ENCODE measurements around the gene METTL16.
"Not testable (repeated sequence)": the region's sequence is repeated elsewhere in the genome, so short reads cannot be mapped to it uniquely, and the experiment has no call there.

Gene METTL16

DNA sequence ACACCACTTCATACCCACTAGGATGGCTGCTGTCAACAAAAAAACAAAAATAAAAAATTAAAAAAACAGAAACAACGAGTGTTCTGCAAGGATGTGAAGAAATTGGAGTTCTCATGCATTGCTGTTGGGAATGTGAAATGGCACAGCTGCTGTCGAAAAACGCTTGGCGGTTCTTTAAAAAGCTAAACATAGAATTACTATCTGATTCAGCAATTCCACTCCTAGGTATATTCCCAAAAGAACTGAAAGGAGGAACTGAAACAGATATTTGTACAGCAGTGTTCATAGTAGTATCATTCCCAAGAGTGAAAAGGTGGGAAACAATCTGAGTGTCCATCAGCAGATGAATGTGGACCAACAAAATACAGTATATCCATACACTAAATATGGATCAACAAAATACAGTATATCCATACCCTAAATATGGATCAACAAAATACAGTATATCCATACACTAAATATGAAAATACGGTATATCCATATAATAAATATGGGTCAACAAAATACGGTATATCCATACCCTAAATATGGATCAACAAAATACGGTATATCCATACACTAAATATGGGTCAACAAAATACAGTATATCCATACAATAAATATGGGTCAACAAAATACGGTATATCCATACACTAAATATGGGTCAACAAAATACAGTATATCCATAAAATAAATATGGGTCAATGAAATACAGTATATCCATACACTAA lies 8.7 kb downstream of the METTL16 start:
- DNase-seq: no peak

GRCh38 chr17:2500446-2500845 lies 11.2 kb downstream of the METTL16 start:
- no peak for DNase-seq

DNA sequence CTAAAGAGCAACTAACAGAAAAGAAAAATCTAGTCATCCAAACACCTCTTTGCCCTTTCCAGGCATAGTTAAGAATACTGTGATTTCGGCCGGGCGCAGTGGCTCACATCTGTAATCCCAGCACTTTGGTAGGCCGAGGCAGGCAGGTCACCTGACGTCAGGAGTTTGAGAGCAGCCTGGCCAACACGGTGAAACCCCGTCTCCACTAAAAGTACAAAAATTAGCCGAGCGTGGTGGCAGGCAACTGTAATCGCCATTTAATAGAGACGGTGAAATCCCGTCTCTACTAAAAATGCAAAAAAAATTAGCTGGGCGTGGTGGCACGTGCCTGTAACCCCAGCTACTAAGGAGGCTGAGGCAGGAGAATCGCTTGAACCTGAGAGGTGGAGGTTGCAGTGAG lies 22.4 kb downstream of the METTL16 start:
- DNase-seq: not testable (repeated sequence)

DNA sequence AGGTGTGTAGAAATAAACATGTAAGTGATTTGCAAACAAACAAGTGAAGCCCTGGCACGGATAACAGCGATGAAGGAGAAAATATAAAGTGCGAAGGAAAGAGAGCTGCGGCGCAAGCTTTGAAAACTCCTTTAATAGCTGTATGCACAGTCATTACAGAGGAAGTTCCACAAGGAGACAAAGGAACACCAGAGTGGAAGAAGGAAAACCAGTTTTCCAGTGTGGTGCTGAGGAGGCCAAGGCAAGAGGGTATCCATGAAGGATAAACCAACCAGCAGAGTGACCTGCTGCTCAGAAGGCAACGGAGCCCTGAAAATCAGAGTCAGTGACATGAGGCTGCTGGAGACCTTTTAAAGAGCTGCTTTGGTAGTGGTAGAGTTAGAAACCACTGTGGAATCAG lies 24.4 kb downstream of the METTL16 start:
- no peak for DNase-seq

- DNase-seq: not testable (repeated sequence)
Measured at GRCh38 chr17:2486709-2487108, 25.0 kb downstream of the METTL16 start.

- no peak for DNase-seq
Measured at GRCh38 chr17:2485970-2486369, 25.7 kb downstream of the METTL16 start.

GRCh38 chr17:2485543-2485942 lies 26.1 kb downstream of the METTL16 start:
- no peak for DNase-seq

GRCh38 chr17:2484876-2485275 lies 26.8 kb downstream of the METTL16 start:
- no peak for DNase-seq

- DNase-seq: no peak
Measured at GRCh38 chr17:2483084-2483483, 28.6 kb downstream of the METTL16 start.

DNA sequence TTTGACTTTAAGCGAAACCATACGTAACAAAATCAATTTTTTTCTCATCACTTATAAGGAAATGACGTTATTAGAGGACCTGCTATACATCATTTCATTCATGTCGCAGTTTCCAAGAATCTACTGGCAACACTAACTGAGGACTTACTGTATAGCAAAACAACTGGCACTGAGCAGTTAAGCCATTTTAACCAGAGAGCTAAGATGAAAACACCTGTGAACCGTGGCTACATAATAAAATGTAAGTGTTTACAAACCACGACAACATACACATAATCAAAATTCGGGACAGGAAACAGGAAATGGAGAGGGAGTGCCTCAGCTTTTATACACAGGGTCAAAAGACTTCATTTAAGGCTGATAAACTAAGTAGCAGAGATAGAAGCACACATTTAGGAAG lies 29.5 kb downstream of the METTL16 start:
- DNase-seq: no peak

DNA sequence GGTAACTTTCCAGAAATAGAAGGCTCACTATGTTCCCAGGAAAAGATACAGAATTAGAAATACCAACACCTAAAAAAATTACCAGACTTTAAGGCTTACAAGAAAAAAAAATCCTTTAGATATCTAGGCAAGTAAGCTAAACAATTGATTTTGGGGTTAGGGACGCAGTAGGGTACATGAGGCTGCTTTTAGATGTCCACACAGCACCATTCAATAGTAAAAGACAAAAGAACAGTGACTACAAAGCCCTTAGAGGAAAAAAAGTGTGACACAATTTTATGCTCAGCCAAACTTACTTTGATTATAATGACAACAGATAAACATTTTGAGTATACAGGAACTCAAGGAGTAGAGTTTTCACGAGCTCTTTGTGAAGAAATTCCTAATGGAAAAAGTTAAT lies 29.9 kb downstream of the METTL16 start:
- no peak for DNase-seq

DNA sequence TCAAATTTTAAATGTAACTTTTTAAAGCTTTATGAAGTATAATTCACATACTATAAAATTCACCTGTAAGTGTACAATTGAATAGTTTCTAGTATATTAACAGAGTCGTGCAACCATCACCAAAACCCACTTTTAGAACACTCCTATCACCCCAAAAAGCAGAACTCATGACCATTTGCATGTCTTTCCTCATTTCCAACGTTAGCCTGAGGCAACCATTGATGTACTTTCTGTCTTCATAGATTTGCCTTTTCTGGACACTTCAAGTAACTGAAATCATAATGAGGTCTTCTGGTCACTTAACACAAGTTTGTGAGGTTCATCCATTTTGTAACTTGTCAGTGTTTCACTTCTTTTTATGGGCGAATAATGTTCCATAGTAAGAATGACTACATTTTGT lies 33.2 kb downstream of the METTL16 start:
- DNase-seq: no peak

GRCh38 chr17:2475056-2475455 lies 36.6 kb downstream of the METTL16 start:
- DNase-seq: no peak

- DNase-seq: no peak
Measured at GRCh38 chr17:2474371-2474770, 37.3 kb downstream of the METTL16 start.

- DNase-seq: no peak
Measured at GRCh38 chr17:2468270-2468669, 43.4 kb downstream of the METTL16 start.

DNA sequence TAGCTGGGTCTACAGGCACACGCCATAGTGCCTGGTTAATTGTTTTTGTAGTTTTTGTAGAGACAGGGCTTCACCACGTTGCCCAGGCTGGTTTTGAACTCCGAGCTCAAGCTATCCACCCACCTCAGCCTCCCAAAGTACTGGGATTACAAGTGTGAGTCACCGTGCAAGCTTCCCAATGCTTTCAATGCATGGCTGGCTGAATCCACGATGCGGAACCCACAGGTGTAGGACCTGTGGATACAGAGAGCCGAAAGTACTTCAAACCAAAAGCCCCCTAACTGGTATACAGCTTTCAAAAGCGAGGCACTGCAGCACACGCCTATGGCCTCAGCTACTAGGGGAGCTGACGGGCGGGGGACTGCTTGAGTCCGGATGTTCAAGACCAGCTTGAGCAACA lies 44.8 kb downstream of the METTL16 start:
- DNase-seq: no peak

DNA sequence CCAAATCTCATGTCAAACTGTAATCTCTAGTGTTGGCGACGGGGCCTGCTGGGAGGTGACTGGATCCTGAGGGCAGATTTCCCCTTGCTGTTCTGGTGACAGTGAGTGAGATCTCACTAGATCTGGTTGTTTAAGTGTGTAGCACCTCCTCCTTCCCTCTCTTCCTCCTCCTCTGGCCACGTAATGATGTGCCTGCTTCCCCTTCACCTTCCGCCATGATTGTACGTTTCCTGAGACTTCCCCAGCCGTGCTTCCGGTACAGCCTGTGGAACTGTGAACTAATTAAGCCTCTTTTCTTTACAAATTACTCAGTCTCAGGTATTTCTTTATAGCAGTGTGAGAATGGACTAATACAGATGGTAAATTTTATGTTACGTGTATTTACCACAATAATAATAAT lies 49.2 kb downstream of the METTL16 start:
- DNase-seq: no peak

DNA sequence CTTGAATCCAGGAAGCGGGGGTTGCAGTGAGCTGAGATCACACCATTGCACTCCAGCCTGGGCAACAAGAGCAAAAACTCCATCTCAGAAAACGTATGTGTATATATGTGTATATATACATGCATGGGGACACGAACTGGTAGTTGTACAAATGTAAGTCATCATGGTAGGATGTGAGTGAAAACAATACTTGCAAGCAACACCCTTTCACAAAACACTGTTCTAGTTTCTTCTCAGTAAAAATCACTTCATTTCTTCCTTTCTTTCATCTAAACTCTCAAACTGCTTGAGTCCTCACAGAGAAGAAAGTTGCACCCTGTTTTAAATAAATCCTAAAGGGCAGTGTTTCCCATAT lies 51.8 kb downstream of the METTL16 start:
- DNase-seq: no peak

- DNase-seq: no peak
Measured at GRCh38 chr17:2457913-2458312, 53.8 kb downstream of the METTL16 start.

DNA sequence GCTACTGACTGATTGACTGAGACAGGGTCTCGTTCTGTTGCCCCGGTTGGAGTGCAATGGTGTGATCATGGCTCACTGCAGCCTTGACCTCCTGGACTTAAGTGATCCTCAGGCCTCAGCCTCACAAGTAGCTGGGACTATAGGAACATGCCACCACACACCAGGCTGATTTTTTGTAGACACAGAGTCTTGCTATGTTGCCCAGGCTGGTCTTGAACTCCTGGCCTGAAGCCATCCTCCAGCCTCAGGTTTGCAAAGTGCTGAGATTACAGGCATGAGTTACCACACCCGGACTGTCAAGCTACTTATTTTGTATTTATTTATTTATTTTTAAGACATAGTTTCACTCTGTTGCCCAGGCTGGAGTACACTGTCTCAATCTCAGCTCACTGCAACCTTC lies 55.2 kb downstream of the METTL16 start:
- no peak for DNase-seq

DNA sequence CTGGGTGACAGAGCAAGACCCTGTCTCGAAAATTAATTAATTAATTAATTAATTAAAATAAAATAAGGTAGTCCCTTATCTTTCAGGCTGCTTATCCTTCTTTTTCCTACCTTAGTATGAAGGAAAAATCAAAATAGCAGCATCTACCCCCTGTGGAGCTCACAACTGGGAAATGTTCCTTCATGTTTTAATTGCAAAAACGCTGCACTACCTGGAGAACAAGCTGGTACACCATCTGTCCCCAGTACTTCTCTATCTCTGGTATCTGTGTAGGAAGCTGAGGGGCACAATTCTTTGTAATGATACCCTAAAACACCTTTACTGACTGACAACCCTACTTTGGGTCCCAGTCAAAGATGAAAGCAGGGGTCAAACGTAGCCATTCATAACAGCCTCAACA lies 55.7 kb downstream of the METTL16 start:
- DNase-seq: no peak

DNA sequence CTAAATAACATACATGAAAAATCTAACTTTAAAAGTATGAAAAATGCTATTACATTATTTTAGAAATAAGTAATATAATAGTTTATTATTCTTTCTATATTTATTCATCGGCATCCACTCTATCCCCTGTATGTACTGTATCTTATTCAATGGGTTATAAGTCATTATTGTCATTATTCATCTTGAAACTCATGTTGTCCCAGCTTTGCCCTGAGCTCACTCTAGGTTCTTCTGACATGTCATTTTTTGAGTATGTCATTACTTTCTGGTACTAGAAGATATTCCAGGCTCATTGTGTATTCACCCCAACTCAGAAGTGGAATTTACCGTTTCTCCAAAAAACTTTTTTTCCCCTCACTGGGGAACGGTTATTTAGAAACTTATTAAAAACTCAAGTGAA lies 57.8 kb downstream of the METTL16 start:
- DNase-seq: no peak

DNA sequence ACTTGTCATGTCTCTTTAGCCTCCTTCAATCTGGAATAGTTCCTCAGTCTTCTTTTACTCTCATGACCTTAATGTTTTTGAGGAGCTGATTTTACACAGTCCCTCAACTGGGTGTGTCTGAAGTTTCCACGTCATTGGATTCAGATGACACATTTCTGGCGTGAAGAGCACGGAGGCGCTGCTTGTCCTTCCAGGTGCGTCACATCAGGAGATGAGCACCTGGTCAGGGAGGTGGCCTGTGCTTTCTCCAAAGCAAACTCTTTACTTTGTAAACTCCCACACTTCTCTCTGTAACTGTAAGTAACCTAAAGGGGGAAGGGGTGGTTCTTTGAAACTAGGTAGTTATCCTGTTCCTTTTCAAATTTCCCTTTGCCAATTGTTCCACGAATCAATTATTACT lies 58.4 kb downstream of the METTL16 start:
- no peak for DNase-seq

- no peak for DNase-seq
Measured at GRCh38 chr17:2452216-2452750, 59.4 kb downstream of the METTL16 start.

DNA sequence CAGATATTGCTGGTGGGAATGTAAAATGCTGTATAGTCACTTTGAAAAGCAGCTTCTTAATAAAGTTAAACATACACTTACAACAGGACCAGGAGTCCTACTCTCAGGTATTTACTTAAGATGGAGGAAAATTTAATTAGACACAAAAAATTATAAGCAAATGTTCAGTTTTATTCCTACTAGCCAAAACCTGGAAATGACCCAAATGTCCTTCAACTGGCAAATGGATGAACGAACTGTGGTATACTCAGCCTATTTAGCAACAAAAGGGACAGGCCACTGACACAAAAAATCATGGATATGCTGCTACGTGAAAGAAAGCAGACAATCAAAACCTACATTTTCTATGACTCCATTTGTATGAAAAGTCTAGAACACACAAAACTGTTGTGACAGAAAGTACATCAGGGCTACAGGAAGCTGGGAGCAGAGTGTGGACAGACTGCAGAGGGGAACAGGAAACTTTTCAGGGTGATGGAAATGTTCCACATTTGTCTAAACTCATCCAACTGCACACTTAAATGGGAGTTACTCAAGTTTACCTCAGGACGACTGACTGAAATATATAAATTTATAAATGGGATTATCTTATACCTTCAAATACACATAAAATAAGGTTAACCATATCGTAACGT lies 61.6 kb downstream of the METTL16 start:
- no peak for DNase-seq
